Measurements from ENCODE around the gene ARHGEF12.

ARHGEF12 gene

GRCh38 chr11:120524536-120525085, 188.4 kb downstream of the ARHGEF12 start:
- H3K27me3 ChIP-seq (replicated peaks in 2 of 5; ENCODE audit: control insufficient read depth in 4 of 5, insufficient read depth in 5 of 5, low read length in 4 of 5): peaks cover 0 to 25% (median 17%) of the 10 kb centered on the region in 5 experiments
- POLR2A ChIA-PET: no interaction called here

GRCh38 chr11:120525261-120526171, 189.3 kb downstream of the ARHGEF12 start:
- Histone ChIP-seq H3K27me3 (replicated peaks in 2 of 5; ENCODE audit: control insufficient read depth in 4 of 5, insufficient read depth in 5 of 5, low read length in 4 of 5) (peaks cover 0 to 25% (median 18%) of the 10 kb centered on the region in 5 experiments), H3K36me3 (ENCODE audit: control insufficient read depth in 4 of 4, insufficient read depth in 4 of 4, low read length in 3 of 4) (no peaks in the 10 kb centered on the region), H3K27ac (ENCODE audit: insufficient read depth in 1 of 2, low read depth in 1 of 2, low read length in 2 of 2, poor library complexity in 1 of 2, severe bottlenecking in 2 of 2) (no peak overlapping the region), H3K9me3 (ENCODE audit: control extremely low read depth in 1 of 5, control insufficient read depth in 4 of 5, insufficient read depth in 2 of 5, low read depth in 1 of 5, low read length in 4 of 5) (no peaks in the 10 kb centered on the region), H3K4me3 (ENCODE audit: control insufficient read depth in 1 of 7, extremely low read depth in 1 of 7, insufficient read depth in 4 of 7, low read depth in 2 of 7, low read length in 6 of 7) (no peak overlapping the region), H3K4me1 (ENCODE audit: control extremely low read depth in 1 of 4, control insufficient read depth in 4 of 4, insufficient read depth in 4 of 4, low read length in 3 of 4) (no peaks in the 10 kb centered on the region)
- ChIA-PET POLR2A (no interaction called here), CTCF (interaction anchor here (1.6 kb wide), 1 partner anchor 17 kb away, joined by 5 read pairs; no protein-coding TSS in a partner anchor)
- no peak for DNase-seq
- 76% methylated on average over 13 of the region's 16 CpGs for WGBS (ENCODE audit: insufficient coverage)

More at GRCh38 chr11:120524536-120525085, 188.4 kb downstream of the ARHGEF12 start:
- 91% methylated on average over 9 of the region's 9 CpGs for WGBS (ENCODE audit: insufficient coverage)
- Histone ChIP-seq H3K4me3 (ENCODE audit: control insufficient read depth in 1 of 7, extremely low read depth in 1 of 7, insufficient read depth in 4 of 7, low read depth in 2 of 7, low read length in 6 of 7) (no peak overlapping the region), H3K4me1 (ENCODE audit: control extremely low read depth in 1 of 4, control insufficient read depth in 4 of 4, insufficient read depth in 4 of 4, low read length in 3 of 4) (no peaks in the 10 kb centered on the region), H3K9me3 (ENCODE audit: control extremely low read depth in 1 of 5, control insufficient read depth in 4 of 5, insufficient read depth in 2 of 5, low read depth in 1 of 5, low read length in 4 of 5) (no peaks in the 10 kb centered on the region), H3K36me3 (ENCODE audit: control insufficient read depth in 4 of 4, insufficient read depth in 4 of 4, low read length in 3 of 4) (no peaks in the 10 kb centered on the region), H3K27ac (ENCODE audit: insufficient read depth in 1 of 2, low read depth in 1 of 2, low read length in 2 of 2, poor library complexity in 1 of 2, severe bottlenecking in 2 of 2) (no peak overlapping the region)
- CTCF ChIA-PET: interaction anchor here (1.0 to 1.6 kb wide), 2 partner anchors 12 to 16 kb away, joined by 3 to 5 read pairs; no protein-coding TSS in a partner anchor
- DNase-seq: no peak

GRCh38 chr11:120526241-120526640, 190.0 kb downstream of the ARHGEF12 start:
- H3K4me1 ChIP-seq (ENCODE audit: control extremely low read depth in 1 of 4, control insufficient read depth in 4 of 4, insufficient read depth in 4 of 4, low read length in 3 of 4): no peaks in the 10 kb centered on the region
- DNase-seq: no peak
- 97% methylated on average over 8 of the region's 10 CpGs for WGBS (ENCODE audit: insufficient coverage)
- H3K27me3 ChIP-seq (replicated peaks in 2 of 5; ENCODE audit: control insufficient read depth in 4 of 5, insufficient read depth in 5 of 5, low read length in 4 of 5): peaks cover 0 to 25% (median 18%) of the 10 kb centered on the region in 5 experiments
- H3K27ac ChIP-seq (ENCODE audit: insufficient read depth in 1 of 2, low read depth in 1 of 2, low read length in 2 of 2, poor library complexity in 1 of 2, severe bottlenecking in 2 of 2): no peak overlapping the region
- no peaks in the 10 kb centered on the region for H3K36me3 ChIP-seq (ENCODE audit: control insufficient read depth in 4 of 4, insufficient read depth in 4 of 4, low read length in 3 of 4)
- no peaks in the 10 kb centered on the region for H3K9me3 ChIP-seq (ENCODE audit: control extremely low read depth in 1 of 5, control insufficient read depth in 4 of 5, insufficient read depth in 2 of 5, low read depth in 1 of 5, low read length in 4 of 5)
- no peak overlapping the region for H3K4me3 ChIP-seq (ENCODE audit: control insufficient read depth in 1 of 7, extremely low read depth in 1 of 7, insufficient read depth in 4 of 7, low read depth in 2 of 7, low read length in 6 of 7)
- CTCF ChIA-PET: no interaction called here
- POLR2A ChIA-PET: no interaction called here

- H3K36me3 ChIP-seq (ENCODE audit: control insufficient read depth in 4 of 4, insufficient read depth in 4 of 4, low read length in 3 of 4): no peaks in the 10 kb centered on the region
- no peak overlapping the region for H3K4me3 ChIP-seq (ENCODE audit: control insufficient read depth in 1 of 7, extremely low read depth in 1 of 7, insufficient read depth in 4 of 7, low read depth in 2 of 7, low read length in 6 of 7)
- ChIA-PET CTCF (interaction anchor here (1.4 kb wide), 1 partner anchor 158 kb away, joined by 3 read pairs; no protein-coding TSS in a partner anchor), POLR2A (no interaction called here)
- 78% methylated on average over 11 of the region's 16 CpGs for WGBS (ENCODE audit: insufficient coverage)
- no peak for DNase-seq
- no peaks in the 10 kb centered on the region for H3K9me3 ChIP-seq (ENCODE audit: control extremely low read depth in 1 of 5, control insufficient read depth in 4 of 5, insufficient read depth in 2 of 5, low read depth in 1 of 5, low read length in 4 of 5)
- no peaks in the 10 kb centered on the region for H3K4me1 ChIP-seq (ENCODE audit: control extremely low read depth in 1 of 4, control insufficient read depth in 4 of 4, insufficient read depth in 4 of 4, low read length in 3 of 4)
- peaks cover 0 to 25% (median 20%) of the 10 kb centered on the region in 5 experiments for H3K27me3 ChIP-seq (replicated peaks in 2 of 5; ENCODE audit: control insufficient read depth in 4 of 5, insufficient read depth in 5 of 5, low read length in 4 of 5)
- H3K27ac ChIP-seq (ENCODE audit: insufficient read depth in 1 of 2, low read depth in 1 of 2, low read length in 2 of 2, poor library complexity in 1 of 2, severe bottlenecking in 2 of 2): no peak overlapping the region
Observed at GRCh38 chr11:120527111-120527761, 191.0 kb downstream of the ARHGEF12 start.

- Histone ChIP-seq H3K4me1 (ENCODE audit: control extremely low read depth in 1 of 4, control insufficient read depth in 4 of 4, insufficient read depth in 4 of 4, low read length in 3 of 4) (no peaks in the 10 kb centered on the region), H3K9me3 (ENCODE audit: control extremely low read depth in 1 of 5, control insufficient read depth in 4 of 5, insufficient read depth in 2 of 5, low read depth in 1 of 5, low read length in 4 of 5) (no peaks in the 10 kb centered on the region), H3K36me3 (ENCODE audit: control insufficient read depth in 4 of 4, insufficient read depth in 4 of 4, low read length in 3 of 4) (no peaks in the 10 kb centered on the region), H3K27me3 (replicated peaks in 2 of 5; ENCODE audit: control insufficient read depth in 4 of 5, insufficient read depth in 5 of 5, low read length in 4 of 5) (peaks cover 0 to 18% (median 11%) of the 10 kb centered on the region in 5 experiments), H3K27ac (ENCODE audit: insufficient read depth in 1 of 2, low read depth in 1 of 2, low read length in 2 of 2, poor library complexity in 1 of 2, severe bottlenecking in 2 of 2) (no peak overlapping the region), H3K4me3 (ENCODE audit: control insufficient read depth in 1 of 7, extremely low read depth in 1 of 7, insufficient read depth in 4 of 7, low read depth in 2 of 7, low read length in 6 of 7) (no peak overlapping the region)
- no peak for DNase-seq
- WGBS (ENCODE audit: insufficient coverage): 84% methylated on average over 3 of the region's 4 CpGs
- ChIA-PET CTCF (no interaction called here), POLR2A (no interaction called here)
Observed at GRCh38 chr11:120528749-120529148, 192.5 kb downstream of the ARHGEF12 start.

GRCh38 chr11:120529214-120529613, 193.0 kb downstream of the ARHGEF12 start:
- Histone ChIP-seq H3K27ac (ENCODE audit: insufficient read depth in 1 of 2, low read depth in 1 of 2, low read length in 2 of 2, poor library complexity in 1 of 2, severe bottlenecking in 2 of 2) (no peak overlapping the region), H3K36me3 (ENCODE audit: control insufficient read depth in 4 of 4, insufficient read depth in 4 of 4, low read length in 3 of 4) (no peaks in the 10 kb centered on the region), H3K4me1 (ENCODE audit: control extremely low read depth in 1 of 4, control insufficient read depth in 4 of 4, insufficient read depth in 4 of 4, low read length in 3 of 4) (no peaks in the 10 kb centered on the region), H3K4me3 (ENCODE audit: control insufficient read depth in 1 of 7, extremely low read depth in 1 of 7, insufficient read depth in 4 of 7, low read depth in 2 of 7, low read length in 6 of 7) (no peak overlapping the region), H3K27me3 (replicated peaks in 2 of 5; ENCODE audit: control insufficient read depth in 4 of 5, insufficient read depth in 5 of 5, low read length in 4 of 5) (peaks cover 0 to 16% (median 11%) of the 10 kb centered on the region in 5 experiments), H3K9me3 (ENCODE audit: control extremely low read depth in 1 of 5, control insufficient read depth in 4 of 5, insufficient read depth in 2 of 5, low read depth in 1 of 5, low read length in 4 of 5) (no peaks in the 10 kb centered on the region)
- 96% methylated on average over 5 of the region's 7 CpGs for WGBS (ENCODE audit: insufficient coverage)
- POLR2A ChIA-PET: no interaction called here
- no peak for DNase-seq
- CTCF ChIA-PET: no interaction called here
